Measurements from ENCODE around the gene LMTK2.

GRCh38 chr7:98064233-98064632, 42.4 kb upstream of the LMTK2 start:
- TF ChIP-seq CTCF (IDR thresholded peaks at IDR 0.05): no peak
- TF ChIP-seq POLR2A (IDR thresholded peaks at IDR 0.05): no peak
